NCI-H2227 treated with DMSO at 0.1 percent for 48 hours (cell line): ENCODE results near the gene UFSP2.

ENCODE experiments used
- DNase-seq: peaks from one replicate; lab custom pipeline; 2025; lab: John Stamatoyannopoulos, UW

UFSP2 gene

DNA sequence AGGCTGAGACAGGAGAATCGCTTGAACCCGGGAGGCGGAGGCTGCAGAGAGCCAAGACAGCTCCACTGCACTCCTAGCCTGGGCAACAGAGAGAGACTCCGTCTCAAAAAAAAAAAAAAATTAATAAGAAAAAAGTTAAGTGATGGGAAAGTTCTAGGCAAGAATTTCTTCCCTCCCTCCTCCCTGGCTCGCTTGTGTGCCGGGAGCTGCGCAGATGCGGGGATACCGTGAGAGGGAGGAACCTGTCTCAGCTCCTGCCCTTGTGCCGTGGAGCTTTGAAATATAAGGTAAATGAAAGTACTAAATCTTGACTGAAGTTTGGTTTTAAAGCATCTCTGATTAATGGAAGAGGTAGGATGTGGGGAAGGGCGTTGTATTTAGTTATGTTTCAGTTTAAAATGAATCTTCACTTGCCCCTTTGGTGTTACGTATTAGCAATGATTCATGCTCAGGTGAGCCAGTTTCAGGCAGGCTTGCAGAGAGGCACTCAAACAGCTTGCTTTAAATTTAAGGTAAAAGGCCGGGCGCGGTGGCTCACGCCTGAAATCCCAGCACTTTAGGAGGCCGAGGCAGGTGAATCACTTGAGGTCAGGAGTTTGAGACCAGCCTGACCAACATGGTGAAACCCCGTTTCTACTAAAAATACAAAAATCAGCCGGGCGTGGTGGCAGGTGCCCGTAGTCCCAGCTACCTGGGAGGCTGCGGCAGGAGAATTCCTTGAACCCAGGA lies 1.4 kb upstream of the UFSP2 start:
- DNase-seq, result no peak

DNA sequence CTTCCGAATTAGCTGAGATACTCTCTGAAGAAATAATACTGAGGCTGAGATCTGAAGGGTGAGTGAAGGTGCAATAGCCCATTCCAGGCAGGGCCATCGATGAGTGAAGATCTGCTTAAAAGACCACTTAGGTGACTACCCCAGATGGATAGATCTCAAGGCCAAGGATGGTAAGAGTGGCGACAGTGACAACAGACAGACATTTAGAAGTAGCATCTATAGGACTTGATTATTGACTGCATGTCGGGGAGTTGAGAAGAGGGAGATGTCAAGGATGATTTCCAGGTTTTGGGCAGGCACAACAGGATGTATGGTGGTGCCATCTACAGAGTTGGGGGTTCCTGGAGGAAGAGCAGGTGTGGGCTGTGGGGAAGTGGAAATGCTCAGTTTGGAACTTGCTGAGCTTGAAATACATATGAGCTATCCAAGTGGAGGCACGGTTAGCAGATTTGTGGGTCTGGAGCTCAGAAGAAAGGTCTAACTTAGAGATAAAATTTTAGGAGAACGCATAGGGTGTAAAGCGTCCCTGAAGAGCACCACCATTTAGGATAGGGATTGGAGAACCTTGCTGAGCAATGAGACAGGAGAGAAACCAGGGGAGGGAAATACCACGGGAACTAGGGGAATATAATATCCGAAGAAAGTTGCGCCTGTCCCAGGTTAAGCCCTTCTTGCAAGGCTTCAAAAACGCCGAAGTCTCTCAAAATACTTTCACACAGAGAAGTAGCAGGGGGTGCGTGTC lies 688 bp downstream of the UFSP2 start:
- DNase-seq, result peak; percentile 35

DNA sequence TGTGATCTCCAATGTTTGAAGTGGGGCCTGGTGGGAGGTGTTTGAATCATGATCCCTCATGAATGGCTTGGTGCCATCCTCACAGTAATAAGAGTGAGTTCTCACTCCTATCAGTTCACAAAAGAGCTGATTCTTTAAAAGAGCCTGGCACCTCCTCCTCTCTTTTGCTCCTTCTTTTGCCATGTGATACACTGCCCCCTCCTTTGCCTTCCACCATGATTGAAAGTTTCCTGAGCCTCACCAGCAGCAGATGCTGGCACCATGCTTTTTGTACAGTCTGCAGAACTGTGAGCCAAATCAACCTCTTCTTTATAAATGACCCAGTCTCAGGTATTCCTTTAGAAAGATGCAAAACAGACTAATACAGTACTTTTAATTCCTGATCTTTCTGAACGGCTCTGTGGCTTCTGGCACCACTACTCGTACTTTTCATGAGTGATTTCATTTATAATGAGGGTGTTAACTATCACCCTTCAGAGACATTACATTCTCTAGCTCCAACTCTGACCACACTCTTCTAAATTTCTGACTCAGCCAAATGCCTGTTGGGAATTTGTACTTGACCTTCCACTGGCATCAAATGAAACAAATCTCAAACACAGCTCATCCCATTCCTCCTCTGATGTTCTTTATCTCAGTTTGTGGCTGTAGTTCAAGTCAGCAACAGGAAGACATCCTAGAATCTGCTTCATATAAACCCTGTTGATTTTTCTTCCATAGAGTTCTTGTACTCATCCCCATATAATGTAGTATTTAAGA lies 4.2 kb downstream of the UFSP2 start:
- DNase-seq, result no peak

DNA sequence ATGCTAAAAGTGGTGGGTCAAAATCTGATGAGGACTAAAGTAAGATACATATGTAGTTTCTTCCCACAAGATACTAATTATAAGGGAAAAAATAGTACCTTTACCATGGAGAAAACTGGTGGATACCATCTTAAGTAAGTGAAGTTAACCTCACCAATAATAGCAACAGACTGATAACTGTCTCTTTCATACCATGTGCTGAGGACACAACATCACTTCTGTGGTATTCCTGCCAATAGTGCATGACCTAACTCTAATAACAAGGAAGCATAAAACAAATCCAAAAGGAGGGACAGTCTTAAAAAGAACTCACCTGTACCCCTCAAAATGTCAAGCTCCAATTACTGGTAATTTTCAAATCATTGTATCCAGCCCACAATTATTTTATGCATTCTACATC lies 8.8 kb downstream of the UFSP2 start:
- no peak for DNase-seq

DNA sequence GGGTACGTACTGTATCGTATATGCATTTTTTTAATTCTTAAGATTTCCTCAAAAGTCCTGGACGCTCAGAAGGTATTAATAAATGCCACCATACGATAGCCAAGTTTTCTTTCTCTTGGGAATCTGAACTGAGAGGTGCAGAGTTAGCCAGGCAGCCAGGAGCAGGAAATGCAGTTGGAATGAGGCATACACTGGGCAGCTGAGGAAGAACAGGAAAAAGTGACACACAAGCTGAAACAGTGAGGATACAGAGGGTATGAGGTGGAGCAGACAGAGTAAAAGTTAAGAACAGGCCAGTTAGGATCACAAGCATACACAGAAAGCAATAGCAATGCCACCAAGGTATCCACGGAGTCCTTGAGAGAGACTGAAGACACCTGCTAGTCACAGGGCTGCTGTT lies 13.4 kb downstream of the UFSP2 start:
- no peak for DNase-seq

DNA sequence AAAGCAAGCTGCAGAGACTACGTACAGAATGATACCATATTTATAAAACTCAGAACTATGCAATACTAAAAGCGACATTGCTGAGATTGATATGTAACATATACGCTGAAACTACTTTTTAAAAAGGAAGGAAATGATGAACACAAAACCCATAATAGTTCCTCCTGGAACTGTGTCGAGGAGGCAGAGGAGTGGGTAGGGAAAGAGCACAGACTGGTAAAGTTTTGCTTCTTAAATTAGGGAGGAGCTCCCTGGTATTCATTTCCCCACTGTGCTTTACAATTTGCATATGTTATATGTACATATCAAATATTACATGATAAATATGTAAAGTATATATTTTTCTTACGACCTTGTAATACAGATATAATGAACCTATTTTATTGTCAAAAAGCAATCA lies 13.9 kb downstream of the UFSP2 start:
- DNase-seq, result no peak

DNA sequence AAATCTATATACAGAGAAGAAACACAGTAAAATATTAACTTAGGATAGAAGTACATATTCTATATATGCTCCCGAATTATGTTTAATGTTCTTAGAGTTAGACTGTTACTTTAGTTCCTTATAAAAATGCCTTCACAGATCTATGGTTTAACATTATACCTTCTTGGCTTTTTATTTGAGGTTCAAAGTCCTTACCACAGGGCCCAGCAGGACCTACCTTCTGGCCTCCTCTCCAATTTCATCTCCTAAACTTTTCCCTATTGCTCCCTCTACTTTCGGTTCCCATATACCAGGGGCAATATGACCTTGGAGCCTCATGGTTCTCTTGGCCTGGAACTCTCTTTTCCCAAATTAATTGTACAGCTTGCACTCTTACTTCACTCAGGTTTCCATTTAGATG lies 17.3 kb downstream of the UFSP2 start:
- DNase-seq, result no peak

DNA sequence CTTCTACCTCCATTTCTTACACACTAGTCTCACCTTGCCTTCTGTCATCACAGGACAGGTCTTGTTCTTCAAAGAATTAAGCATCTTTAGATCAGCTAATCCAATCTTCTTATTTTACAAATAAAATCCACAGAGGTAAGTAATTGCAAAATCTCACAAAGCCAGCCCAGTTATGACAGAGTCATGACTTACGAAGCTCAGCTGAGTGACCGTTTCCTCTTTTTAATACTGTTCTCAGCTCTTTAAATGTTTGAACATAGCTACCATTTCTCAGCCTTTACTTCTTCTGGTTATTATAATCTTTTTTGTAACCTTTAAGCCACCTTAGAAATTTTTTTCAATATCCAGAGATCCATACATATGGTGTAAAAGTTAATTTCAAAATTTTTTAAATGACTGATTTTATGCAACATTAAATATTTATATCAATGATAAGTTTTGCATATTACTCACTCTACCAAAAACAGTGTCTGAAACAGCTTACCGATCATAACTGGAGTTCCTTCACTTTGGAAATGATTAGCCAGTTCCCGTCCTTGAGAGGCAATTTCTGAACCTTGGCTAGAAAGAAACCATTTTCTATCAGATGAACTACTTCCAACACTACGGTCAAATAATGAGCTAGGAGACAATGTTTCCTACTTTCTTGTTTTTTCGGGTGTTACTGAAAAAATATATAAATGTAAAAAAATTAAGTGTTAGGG lies 20.3 kb downstream of the UFSP2 start:
- no peak for DNase-seq

DNA sequence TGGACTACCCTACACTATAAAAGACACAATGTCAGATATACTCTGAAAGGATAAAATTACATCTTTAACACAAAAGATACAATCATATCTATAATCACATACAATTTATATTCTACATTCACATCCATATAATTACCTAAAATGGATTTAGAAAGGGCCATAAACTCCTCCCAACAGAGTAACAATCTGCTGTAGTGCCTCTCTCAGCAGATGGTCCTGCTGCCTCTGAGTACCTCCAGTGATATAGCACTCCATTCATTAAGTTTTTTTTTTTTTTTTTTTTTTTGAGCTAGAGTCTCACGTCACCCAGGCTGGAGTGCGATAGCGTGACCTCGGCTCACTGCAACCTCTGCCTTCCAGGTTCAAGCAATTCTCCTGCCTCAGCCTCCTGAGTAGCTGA lies 21.7 kb downstream of the UFSP2 start:
- DNase-seq, result peak; percentile 80

DNA sequence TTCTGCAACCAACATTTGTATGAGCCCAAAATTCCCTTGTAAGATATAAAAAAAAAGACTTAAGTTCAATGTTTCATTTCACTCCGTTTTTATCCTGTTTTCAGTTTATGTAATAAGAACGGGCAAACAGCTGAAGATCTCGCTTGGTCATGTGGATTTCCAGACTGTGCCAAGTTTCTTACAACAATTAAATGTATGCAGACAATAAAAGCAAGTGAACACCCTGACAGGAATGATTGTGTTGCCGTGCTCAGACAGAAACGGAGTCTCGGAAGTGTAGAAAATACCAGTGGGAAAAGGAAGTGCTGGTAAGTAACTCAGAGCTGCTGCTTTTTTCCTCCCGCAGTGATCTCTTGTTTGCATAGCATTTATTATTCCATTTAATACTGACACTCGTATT lies 26.3 kb downstream of the UFSP2 start:
- no peak for DNase-seq

DNA sequence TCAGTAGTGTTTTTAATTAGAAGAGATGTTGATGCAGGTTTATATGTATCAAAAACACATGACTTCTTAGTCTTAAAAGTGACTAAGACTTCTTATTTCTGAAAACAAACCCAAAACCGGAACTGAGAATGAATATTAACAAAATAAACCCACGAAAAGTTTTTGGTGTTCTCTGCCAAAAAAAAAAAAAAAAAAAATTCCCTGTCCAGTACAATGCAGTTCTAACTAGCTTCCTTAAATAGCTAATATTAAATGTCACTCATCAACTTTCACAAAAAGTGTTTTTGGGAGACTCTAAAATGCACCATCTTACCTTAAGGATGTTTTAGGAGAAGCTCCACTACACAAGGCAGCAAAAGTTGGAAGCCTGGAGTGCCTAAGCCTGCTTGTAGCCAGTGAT lies 27.1 kb downstream of the UFSP2 start:
- DNase-seq, result no peak

DNA sequence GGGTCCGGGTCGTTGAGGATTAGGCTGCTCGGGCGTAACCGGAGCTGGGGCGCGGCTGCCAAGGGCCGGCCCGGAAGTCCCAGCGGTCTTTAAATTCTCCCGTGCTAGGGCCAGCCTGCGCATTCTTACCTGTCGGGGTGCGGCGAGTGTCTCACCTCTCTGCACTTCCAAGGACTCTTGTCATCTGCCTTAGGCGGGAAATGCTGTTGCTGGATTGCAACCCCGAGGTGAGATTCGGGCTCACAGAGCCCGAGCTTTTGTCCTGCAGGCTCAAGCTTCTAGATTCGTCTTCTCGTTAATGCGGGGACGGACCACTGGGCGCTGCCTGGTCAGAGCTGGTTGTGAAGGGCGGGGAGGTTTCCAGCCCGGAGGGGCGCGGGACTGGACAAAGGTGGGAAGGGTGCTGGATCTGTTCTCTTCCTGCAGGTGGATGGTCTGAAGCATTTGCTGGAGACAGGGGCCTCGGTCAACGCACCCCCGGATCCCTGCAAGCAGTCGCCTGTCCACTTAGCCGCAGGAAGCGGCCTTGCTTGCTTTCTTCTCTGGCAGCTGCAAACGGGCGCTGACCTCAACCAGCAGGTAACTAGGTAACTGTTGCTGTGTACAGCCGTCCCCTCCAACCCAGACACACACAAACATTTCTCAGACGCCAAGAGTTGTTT lies 28.9 kb downstream of the UFSP2 start, which contains the start of gene ANKRD37:
TSS of gene ANKRD37 (plus strand) at position 118 of the 662 bp plus-strand sequence. CDS start at position 201, 83 bp downstream.
- DNase-seq, result peak; percentile 45

DNA sequence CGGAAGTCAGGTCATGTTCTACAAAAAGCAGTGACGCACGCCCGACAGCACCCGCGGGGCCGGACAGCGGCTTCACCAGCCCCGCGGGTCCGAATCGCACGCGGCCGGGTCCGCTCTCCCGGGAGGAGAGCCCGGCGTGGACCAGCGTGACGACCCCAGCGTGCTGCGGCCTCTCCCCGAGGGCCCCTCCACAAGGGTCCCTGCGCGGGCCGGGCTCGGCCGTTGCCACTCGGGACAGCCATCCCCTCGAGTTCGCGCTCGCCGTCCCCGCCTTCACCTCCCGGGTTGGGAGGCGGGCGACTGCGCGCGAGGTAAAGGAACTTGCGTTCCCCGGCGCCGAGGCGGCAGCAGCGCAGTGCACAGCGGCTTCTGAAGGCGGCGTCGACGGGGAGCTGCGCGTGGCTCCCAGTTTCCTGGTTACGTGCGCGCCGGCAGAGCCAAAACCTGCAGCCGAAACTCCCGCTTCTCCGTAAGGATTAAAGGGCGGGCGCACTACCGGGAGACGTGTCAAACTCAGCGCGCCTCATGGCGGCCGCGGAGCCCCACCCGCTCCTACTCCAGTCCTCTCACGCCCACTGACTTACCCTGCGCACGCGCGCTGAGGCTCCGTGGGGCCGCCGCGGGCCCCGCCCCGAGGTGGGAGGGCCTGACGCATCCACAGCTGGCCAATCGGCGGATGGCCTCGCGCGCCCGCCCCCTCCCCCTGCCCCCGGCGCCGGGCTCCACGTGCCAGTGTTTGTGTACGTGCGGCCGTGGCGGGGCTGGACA lies 29.6 kb downstream of the UFSP2 start:
- peak; percentile 92 for DNase-seq

DNA sequence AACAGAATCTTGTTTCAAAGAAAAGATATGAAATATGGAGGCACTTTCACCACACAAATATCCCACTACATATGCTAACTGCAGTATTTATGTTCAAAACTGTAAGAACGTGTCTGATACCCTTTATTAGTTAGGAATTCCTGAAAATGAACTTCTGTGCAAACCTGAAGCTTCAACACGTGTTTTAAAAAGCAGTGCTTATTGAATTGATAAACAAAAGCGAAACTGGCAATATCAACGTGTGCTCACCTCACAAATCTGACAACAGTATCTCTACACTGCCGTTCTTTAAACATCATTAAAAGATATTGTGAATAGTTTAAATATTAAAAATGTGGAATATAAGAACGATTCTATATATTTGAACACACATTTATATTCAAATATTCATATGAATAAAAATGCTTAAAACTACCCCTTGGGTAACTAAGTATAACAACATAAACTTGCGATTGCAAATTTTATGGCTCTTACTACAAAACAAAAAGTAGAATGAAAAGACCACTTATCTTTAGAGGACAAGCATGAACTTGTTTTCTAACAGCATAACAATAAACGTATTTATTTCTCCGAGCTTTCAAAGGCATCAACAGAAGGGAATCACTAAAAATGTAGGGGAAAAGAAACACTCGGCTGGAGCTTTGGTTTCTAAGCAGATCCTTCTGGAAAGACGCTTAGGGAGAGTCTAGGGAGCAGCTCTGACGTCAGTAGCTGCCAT lies 30.4 kb downstream of the UFSP2 start, which contains the start of gene LRP2BP:
TSS of gene LRP2BP (minus strand) at position 687 of the 718 bp plus-strand sequence. CDS start 17,738 bp downstream, outside the sequence.
- DNase-seq, result no peak

DNA sequence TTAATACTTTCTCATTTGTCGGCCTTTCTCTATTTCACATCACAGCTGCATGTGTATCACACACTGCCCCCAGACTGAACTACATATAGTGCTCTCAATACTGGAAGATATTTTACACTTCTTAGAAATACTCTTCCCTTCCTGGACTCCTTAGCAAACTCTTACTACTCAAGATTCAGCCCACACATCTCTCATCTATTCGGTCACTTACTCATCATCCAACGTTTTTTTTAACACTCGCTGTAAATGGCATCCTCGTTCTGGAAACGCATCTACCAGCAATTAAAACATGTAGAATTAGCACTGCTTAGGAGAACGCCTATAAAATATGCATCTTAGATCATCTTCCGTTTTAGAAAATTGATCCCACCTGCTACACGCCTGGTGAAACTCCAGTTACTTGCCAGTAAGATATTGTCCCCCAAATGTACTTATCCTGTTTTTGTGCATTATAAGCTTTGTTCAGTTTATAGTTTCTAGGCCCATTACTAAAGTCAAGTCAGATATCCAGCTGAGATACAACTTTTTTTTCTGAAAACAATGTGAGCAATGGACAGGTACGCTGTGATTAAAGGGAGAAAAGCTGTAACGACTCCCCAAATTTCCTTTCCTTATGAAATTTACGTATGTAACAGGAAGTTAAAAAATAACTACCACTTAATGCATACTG lies 31.1 kb downstream of the UFSP2 start:
- peak; percentile 4 for DNase-seq

DNA sequence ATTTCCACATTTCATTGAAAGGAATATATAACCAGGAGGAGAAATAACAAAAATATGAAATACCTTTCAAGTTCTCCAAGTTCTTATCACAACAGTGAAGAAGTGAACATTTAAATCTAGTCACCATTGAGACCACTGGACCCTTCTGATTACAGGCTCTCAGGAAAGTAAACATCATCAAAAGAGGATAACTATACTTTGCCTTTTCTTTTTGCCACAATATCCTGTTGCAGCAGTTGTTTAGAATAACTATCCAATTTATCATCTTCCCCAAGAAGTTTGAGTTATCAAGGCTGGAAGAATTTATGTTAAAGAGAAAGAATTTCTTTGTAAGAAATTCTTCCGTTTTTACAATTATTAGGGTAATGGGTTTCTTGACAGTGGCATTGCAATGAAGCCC lies 33.6 kb downstream of the UFSP2 start:
- DNase-seq, result no peak

DNA sequence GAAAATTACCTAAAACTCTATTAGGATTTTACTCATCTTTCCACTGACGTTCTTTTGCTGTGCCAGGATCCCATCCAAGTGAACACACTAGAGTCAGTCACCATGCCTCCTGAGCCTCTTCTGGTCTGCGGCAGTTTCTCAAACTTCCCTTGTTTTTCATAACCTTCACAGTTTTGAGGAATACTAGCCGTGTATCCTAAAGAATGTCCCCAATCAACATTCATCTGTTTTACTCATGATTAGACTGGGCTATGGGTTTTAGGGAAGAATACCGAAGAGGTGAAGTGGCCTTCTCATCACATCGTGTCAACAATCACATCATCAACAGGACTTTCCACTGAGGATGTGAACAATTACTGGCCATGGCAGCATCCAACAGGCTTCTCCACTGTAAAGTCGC lies 34.8 kb downstream of the UFSP2 start:
- no peak for DNase-seq

DNA sequence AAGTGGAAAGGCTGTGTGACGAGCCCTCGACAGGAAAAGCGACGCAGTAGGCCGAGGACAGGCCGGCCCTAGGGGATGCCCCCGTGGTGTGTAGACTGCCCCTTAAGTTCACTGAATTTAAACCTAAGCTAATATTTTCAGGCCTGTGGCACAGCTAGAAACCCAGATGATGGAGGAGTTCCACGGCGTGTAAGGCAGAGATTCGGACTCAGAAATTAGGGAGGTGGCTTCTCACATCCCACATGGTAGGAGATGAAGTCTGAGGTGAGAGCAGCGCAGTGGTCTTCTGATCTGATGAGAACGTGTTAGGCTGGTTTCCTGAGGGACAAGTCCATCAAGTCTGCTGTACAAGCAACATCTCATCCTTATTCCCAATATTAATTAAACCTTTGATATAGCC lies 37.8 kb downstream of the UFSP2 start:
- no peak for DNase-seq

DNA sequence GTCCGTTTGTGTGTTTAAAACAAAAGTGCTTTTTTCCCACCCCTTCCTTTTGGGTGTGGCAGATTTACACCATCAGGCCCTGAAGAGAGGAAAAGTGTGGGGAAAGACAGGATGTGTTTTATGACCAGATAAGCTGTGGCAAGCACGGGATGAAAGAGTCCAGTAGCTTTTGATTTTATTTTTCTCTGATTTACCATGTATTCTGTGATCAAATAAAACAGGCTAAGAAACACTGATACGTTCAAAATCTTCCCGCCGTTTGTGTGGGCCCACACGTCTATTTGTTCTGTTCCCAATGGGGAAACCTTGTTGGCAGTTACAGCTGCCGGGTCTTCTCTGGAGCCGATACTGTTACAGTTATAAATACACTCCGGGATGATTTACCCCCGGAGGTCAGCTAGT lies 40.8 kb downstream of the UFSP2 start:
- peak; percentile 27 for DNase-seq

DNA sequence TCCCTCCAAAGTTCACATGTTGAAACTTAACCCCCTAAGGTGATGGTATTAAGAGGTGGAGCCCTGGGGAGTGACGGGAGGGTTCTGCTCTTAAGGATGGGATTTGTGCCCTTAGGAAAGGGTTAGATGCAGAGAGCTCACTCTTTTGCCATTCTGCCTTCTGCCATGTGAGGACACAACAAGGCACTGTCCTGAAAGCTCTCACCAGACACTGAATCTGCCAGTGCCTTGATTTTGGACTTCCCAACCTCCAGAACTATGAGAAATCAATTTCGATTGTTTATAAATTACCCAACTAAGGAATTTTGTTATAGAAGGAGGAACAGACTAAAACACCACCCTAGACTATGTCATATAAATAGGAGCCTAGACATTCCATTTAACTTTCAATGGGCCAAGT lies 41.7 kb downstream of the UFSP2 start:
- DNase-seq, result no peak
